ENCODE measurements around the gene TET2.

DNA sequence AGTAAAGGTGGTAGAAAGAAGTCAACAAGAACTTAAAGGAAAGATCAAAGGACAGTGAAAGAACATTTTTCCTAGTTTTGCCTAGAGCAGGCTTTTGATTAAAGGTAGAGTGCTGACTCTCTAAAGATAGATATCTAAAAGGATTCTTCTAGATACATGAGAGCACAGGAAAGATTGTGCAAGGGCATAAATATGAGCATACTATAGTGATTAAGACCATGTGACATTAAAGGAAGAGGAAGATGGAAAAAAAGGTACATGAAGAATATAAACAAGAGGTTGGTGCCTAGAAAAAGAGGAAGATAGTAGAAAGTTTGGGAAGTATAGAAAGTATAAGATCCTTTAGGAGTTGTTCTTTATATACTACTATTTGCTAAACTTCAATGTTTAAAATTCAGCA is 26.1 kb upstream of the TET2 start:
- TF ChIP-seq, protein P1, sequence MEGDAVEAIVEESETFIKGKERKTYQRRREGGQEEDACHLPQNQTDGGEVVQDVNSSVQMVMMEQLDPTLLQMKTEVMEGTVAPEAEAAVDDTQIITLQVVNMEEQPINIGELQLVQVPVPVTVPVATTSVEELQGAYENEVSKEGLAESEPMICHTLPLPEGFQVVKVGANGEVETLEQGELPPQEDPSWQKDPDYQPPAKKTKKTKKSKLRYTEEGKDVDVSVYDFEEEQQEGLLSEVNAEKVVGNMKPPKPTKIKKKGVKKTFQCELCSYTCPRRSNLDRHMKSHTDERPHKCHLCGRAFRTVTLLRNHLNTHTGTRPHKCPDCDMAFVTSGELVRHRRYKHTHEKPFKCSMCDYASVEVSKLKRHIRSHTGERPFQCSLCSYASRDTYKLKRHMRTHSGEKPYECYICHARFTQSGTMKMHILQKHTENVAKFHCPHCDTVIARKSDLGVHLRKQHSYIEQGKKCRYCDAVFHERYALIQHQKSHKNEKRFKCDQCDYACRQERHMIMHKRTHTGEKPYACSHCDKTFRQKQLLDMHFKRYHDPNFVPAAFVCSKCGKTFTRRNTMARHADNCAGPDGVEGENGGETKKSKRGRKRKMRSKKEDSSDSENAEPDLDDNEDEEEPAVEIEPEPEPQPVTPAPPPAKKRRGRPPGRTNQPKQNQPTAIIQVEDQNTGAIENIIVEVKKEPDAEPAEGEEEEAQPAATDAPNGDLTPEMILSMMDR (IDR thresholded peaks at IDR 0.05), result no peak
- TF ChIP-seq POLR2A (IDR thresholded peaks at IDR 0.05), result no peak
